GM12878 (cell line): ENCODE data around the gene FAM228B. TPM values are rescaled to one million over a fixed set of nuclear protein-coding genes. Genes with fewer than 3 reads are reported as not detected.

ENCODE experiments used
- ATAC-seq: fragments of 200-7000 bp; cut with Tn5 transposase; 3 replicates; pipeline ENCODE4 v1.9.1; 2020; ENCODE audit warnings: mild to moderate bottlenecking, moderate library complexity
- BruUV-seq: library from RNA; stranded (reverse); fragments of 400-500 nt; replicated peaks from 2 replicates; lab custom pipeline; 2021; lab: Mats Ljungman, UMichigan
- CTCF ChIA-PET: fragments of 300-600 bp; sonication (Branson Sonifier 250); formaldehyde crosslinking; extraction: SDS; loops from one replicate; lab custom pipeline; 2021; ENCODE audit warnings: inconsistent platforms; lab: Yijun Ruan, JAX
- POLR2A ChIA-PET: fragments of 350-600 bp; formaldehyde crosslinking; extraction: SDS; loops from one replicate; lab custom pipeline; 2021; ENCODE audit warnings: inconsistent platforms; lab: Charles Lee
- RAD21 ChIA-PET: fragments of 300-600 bp; sonication (Branson Sonifier 250); formaldehyde crosslinking; loops from one replicate; lab custom pipeline; 2023; ENCODE audit warnings: antibody characterized with exemption; ENCODE audit not compliant: unreplicated experiment; lab: Charles Lee
- SMC1A ChIA-PET: fragments of 300-600 bp; sonication (Branson Sonifier 250); formaldehyde crosslinking; loops from one replicate; lab custom pipeline; 2023; ENCODE audit not compliant: unreplicated experiment, uncharacterized antibody; lab: Charles Lee
- DNase-seq: peaks from one replicate; pipeline ENCODE4 v3.0.0-alpha.2; 2011; ENCODE audit warnings: low read depth, low spot score
- FAIRE-seq: peaks from 3 replicates; lab custom pipeline; 2011; peaks lifted over from hg19 to GRCh38; lab: Jason Lieb, UNC
- H2AFZ ChIP-seq: 2 replicates; pipeline ENCODE4 v1.6.0; 2011; ENCODE audit warnings: low read depth, low read length, control low read depth; ENCODE audit not compliant: control insufficient read depth
- H3K27ac ChIP-seq: 2 replicates; pipeline ENCODE4 v1.5.1; 2011; ENCODE audit warnings: control low read depth; ENCODE audit not compliant: control insufficient read depth, insufficient read depth
- H3K27me3 ChIP-seq, 2 experiments: replicated peaks in 1 of 2; 2 replicates each; pipeline versions ENCODE4 v1.6.0 to v1.6.1; 2011; ENCODE audit warnings: low read length in 1 of 2; ENCODE audit not compliant: control insufficient read depth in 2 of 2, insufficient read depth in 2 of 2
- H3K36me3 ChIP-seq, 2 experiments: 2 replicates each; pipeline ENCODE4 v1.5.1; 2011; ENCODE audit warnings: low read length in 1 of 2; ENCODE audit not compliant: control insufficient read depth in 2 of 2, insufficient read depth in 2 of 2
- H3K4me1 ChIP-seq: 2 replicates; pipeline ENCODE4 v1.6.1; 2011; ENCODE audit warnings: mild to moderate bottlenecking, low read length, moderate library complexity, mixed read lengths; ENCODE audit not compliant: control insufficient read depth, insufficient read depth
- H3K4me2 ChIP-seq: 2 replicates; pipeline ENCODE4 v1.6.0; 2011; ENCODE audit warnings: control low read depth; ENCODE audit not compliant: control insufficient read depth, insufficient read depth
- H3K4me3 ChIP-seq: fragments of 200-600 bp; sonication (generic); 2 replicates; pipeline ENCODE4 v1.5.1; 2016
- H3K79me2 ChIP-seq: 2 replicates; pipeline ENCODE4 v1.6.0; 2011; ENCODE audit warnings: low read length; ENCODE audit not compliant: control insufficient read depth, insufficient read depth
- H3K9ac ChIP-seq: 2 replicates; pipeline ENCODE4 v1.8.0; 2011; ENCODE audit warnings: low read length, control low read depth, mixed read lengths; ENCODE audit not compliant: control insufficient read depth, insufficient read depth
- H3K9me3 ChIP-seq: replicated peaks from 3 replicates; pipeline ENCODE4 v1.5.1; 2011; ENCODE audit warnings: mild to moderate bottlenecking, low read length; ENCODE audit not compliant: control insufficient read depth, insufficient read depth
- H4K20me1 ChIP-seq: 2 replicates; pipeline ENCODE4 v1.6.0; 2011; ENCODE audit not compliant: control insufficient read depth, insufficient read depth
- CBX3 ChIP-seq: fragments of 200-600 bp; sonication (generic); IDR thresholded peaks from 2 replicates; pipeline ENCODE4 v1.6.1; 2016; ENCODE audit warnings: low read depth, borderline replicate concordance
- CHD1 ChIP-seq: IDR thresholded peaks from 2 replicates; pipeline ENCODE4 v1.6.1; 2012; ENCODE audit warnings: low read depth, low read length, improper control_type of control experiment
- HDAC6 ChIP-seq: fragments of 200-600 bp; sonication (generic); IDR thresholded peaks from one replicate; pipeline ENCODE4 v1.8.0; 2017; ENCODE audit warnings: antibody characterized with exemption; ENCODE audit not compliant: unreplicated experiment
- IKZF1 ChIP-seq: fragments of 450-650 bp; conservative IDR thresholded peaks from 2 replicates; pipeline ENCODE4 v1.6.1; 2017; ENCODE audit warnings: antibody characterized with exemption, mild to moderate bottlenecking
- KDM1A ChIP-seq: fragments of 200-600 bp; sonication (generic); IDR thresholded peaks from 2 replicates; pipeline ENCODE4 v1.6.1; 2016; ENCODE audit warnings: borderline replicate concordance
- NFIC ChIP-seq: IDR thresholded peaks from 2 replicates; pipeline ENCODE4 v1.6.1; 2012; ENCODE audit warnings: low read depth, mild to moderate bottlenecking, inconsistent platforms, low read length, moderate library complexity
- NFXL1 ChIP-seq: fragments of 450-650 bp; IDR thresholded peaks from 2 replicates; pipeline ENCODE4 v1.6.1; 2017; ENCODE audit warnings: antibody characterized with exemption, mild to moderate bottlenecking, borderline replicate concordance
- NFYA ChIP-seq: IDR thresholded peaks from 2 replicates; pipeline ENCODE4 v1.6.1; 2011; ENCODE audit warnings: low read depth, mild to moderate bottlenecking, low read length, improper control_type of control experiment, borderline replicate concordance
- NFYB ChIP-seq: IDR thresholded peaks from 2 replicates; pipeline ENCODE4 v1.6.1; 2011; ENCODE audit warnings: low read depth, mild to moderate bottlenecking, low read length, improper control_type of control experiment, moderate library complexity; ENCODE audit not compliant: insufficient read depth
- PBX3 ChIP-seq: IDR thresholded peaks from 2 replicates; pipeline ENCODE4 v1.6.1; 2011; ENCODE audit warnings: mild to moderate bottlenecking, low read depth, low read length, moderate library complexity; ENCODE audit not compliant: insufficient replicate concordance
- RAD51 ChIP-seq: fragments of 450-650 bp; IDR thresholded peaks from 2 replicates; pipeline ENCODE4 v1.6.1; 2016; ENCODE audit warnings: moderate library complexity, mild to moderate bottlenecking, inconsistent platforms
- STAT1 ChIP-seq: fragments of 450-650 bp; conservative IDR thresholded peaks from 2 replicates; pipeline ENCODE4 v1.6.1; 2014; ENCODE audit warnings: antibody characterized with exemption, mild to moderate bottlenecking
- ZBTB4 ChIP-seq: fragments of 450-650 bp; formaldehyde crosslinking; IDR thresholded peaks from 2 replicates; pipeline ENCODE4 v1.4.0; 2022; ENCODE audit warnings: mild to moderate bottlenecking, moderate library complexity
- ZZZ3 ChIP-seq: IDR thresholded peaks from 2 replicates; pipeline ENCODE4 v1.6.1; 2011; ENCODE audit warnings: low read depth; ENCODE audit not compliant: control insufficient read depth, insufficient read length
- WGBS: methylation state at CpG from one replicate; pipeline ENCODE4 v1.1.6; 2016; ENCODE audit warnings: low lambda C conversion rate; ENCODE audit not compliant: insufficient replicate concordance, insufficient coverage; ENCODE audit errors: missing lambda C conversion rate; 5-methylcytosine and 5-hydroxymethylcytosine counted together
- in situ Hi-C: fragments of 300-500 bp; cut with MboI; formaldehyde crosslinking; loops from 9 replicates; pipeline ENCODE4 v1.14.3; 2018; ENCODE audit warnings: mixed read lengths
- intact Hi-C: fragments of 100-400 bp; cut with micrococcal nuclease; formaldehyde crosslinking; loops from one replicate; pipeline ENCODE4 v1.14.2; 2022; ENCODE audit not compliant: unreplicated experiment
- polyA plus RNA-seq, 11 experiments: library from polyadenylated mRNA; depleted of rRNA in 4 of 11; unstranded in 6 of 11; stranded (reverse) in 5 of 11; fragments of >200 nt; fragmentation: Nextera tagmentation in 4 of 11; fragmentation: Illumina TruSeq in 1 of 11; extraction: Ambion mirVana in 4 of 11; extraction: Trizol in 1 of 11; gene quantifications; 1 replicate in 1 of 11; 2 replicates in 10 of 11; pipeline versions ENCODE4 v1.2.1 to v1.2.3, GENCODE V29; 2011 to 2016; ENCODE audit warnings: inconsistent platforms in 2 of 11, missing spikeins in 2 of 11, low read depth in 1 of 11
- total RNA-seq, 4 experiments: library from RNA; depleted of rRNA in 3 of 4; stranded (reverse); fragments of >200 nt in 3 of 4; fragmentation: Illumina TruSeq in 1 of 4; extraction: Trizol in 1 of 4; gene quantifications; 2 replicates each; pipeline versions ENCODE4 v1.2.1 to v1.2.3, GENCODE V29; 2013 to 2021
- TF ChIP-seq, protein P1 (sequence below): fragments of 450-650 bp; formaldehyde crosslinking; IDR thresholded peaks from 2 replicates; pipeline ENCODE4 v1.4.0; 2020; ENCODE audit warnings: mild to moderate bottlenecking, moderate library complexity

Gene FAM228B
- total and polyA plus RNA-seq, 10 of the 15 experiments (the other 5 are each of a cell fraction or from before 2014, with no cell fraction given), result 3.9 to 11.0 (median 7.5) TPM

GRCh38 chr2:24206242-24206641, 83.0 kb downstream of the FAM228B start (continued):
- TF ChIP-seq ZBTB4 (CRISPR knock-in tag), result no peak
- no peak for TF ChIP-seq CBX3

DNA sequence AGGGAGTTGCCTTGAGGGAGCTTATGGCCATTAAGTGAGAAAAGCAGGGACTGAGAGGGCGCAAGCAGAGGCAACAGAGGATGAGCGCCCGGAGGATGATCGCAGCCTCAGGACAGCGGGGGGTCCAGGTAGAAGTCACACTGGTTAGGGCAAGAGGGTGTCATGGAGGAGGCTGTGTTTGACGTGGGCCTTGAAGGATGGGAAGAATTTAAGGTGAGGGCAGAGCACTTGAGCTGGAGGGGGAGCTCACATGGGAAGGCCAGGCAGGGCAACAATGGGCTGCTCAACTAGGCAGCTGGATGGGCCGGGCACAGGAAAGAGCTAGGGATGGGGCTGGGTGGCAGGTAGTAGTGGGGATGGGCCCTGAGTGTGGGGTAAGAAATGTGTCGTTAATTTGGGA, 83.4 kb downstream of the FAM228B start:
- peaks cover 11 to 29% of the 10 kb centered on the region in 2 experiments for H3K36me3 ChIP-seq
- FAIRE-seq, result no peak
- intact Hi-C loops (no loop called here), in situ Hi-C loops (no loop called here)
- WGBS, result 87% methylated on average over 8 of the region's 8 CpGs
- CTCF ChIA-PET, result interaction anchor here (0.6 kb wide), 1 partner anchor 411 kb away, joined by 3 read pairs; no protein-coding TSS in a partner anchor
- POLR2A ChIA-PET, result no interaction called here
- H3K4me1 ChIP-seq, result no peaks in the 10 kb centered on the region
- SMC1A ChIA-PET, result interaction anchor here (0.6 to 1.4 kb wide), 3 partner anchors 22 to 57 kb away, joined by 3 to 4 read pairs (median 3); no protein-coding TSS in a partner anchor
- no peak overlapping the region for H2AFZ ChIP-seq
- BruUV-seq, result no TSS peak
- no peak overlapping the region for H3K27ac ChIP-seq
- H3K27me3 ChIP-seq, result no peaks in the 10 kb centered on the region
- no peaks in the 10 kb centered on the region for H3K79me2 ChIP-seq
- RAD21 ChIA-PET, result no interaction called here
- H4K20me1 ChIP-seq, result no peaks in the 10 kb centered on the region
- H3K4me3 ChIP-seq, result no peak overlapping the region
- DNase-seq, result no peak
- no peaks in the 10 kb centered on the region for H3K9me3 ChIP-seq
- no peak for ATAC-seq
- H3K9ac ChIP-seq, result no peak overlapping the region
- no peak overlapping the region for H3K4me2 ChIP-seq
- no peak for TF ChIP-seq NFYA
- TF ChIP-seq KDM1A, result no peak
- no peak for TF ChIP-seq CHD1
- no peak for TF ChIP-seq RAD51
- TF ChIP-seq NFYB, result no peak
- TF ChIP-seq, protein P1, sequence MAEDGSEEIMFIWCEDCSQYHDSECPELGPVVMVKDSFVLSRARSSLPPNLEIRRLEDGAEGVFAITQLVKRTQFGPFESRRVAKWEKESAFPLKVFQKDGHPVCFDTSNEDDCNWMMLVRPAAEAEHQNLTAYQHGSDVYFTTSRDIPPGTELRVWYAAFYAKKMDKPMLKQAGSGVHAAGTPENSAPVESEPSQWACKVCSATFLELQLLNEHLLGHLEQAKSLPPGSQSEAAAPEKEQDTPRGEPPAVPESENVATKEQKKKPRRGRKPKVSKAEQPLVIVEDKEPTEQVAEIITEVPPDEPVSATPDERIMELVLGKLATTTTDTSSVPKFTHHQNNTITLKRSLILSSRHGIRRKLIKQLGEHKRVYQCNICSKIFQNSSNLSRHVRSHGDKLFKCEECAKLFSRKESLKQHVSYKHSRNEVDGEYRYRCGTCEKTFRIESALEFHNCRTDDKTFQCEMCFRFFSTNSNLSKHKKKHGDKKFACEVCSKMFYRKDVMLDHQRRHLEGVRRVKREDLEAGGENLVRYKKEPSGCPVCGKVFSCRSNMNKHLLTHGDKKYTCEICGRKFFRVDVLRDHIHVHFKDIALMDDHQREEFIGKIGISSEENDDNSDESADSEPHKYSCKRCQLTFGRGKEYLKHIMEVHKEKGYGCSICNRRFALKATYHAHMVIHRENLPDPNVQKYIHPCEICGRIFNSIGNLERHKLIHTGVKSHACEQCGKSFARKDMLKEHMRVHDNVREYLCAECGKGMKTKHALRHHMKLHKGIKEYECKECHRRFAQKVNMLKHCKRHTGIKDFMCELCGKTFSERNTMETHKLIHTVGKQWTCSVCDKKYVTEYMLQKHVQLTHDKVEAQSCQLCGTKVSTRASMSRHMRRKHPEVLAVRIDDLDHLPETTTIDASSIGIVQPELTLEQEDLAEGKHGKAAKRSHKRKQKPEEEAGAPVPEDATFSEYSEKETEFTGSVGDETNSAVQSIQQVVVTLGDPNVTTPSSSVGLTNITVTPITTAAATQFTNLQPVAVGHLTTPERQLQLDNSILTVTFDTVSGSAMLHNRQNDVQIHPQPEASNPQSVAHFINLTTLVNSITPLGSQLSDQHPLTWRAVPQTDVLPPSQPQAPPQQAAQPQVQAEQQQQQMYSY (CRISPR knock-in tag), result no peak
- TF ChIP-seq PBX3, result no peak
- TF ChIP-seq IKZF1, result no peak
- no peak for TF ChIP-seq ZZZ3
- TF ChIP-seq HDAC6, result no peak
- TF ChIP-seq STAT1, result no peak
- TF ChIP-seq CBX3, result no peak
- no peak for TF ChIP-seq NFXL1
- TF ChIP-seq NFIC, result no peak
